Activated CD4-positive, CD25-positive, alpha-beta regulatory T cell treated with anti-CD3 and anti-CD28 coated beads, Interleukin-2, amount 50 U/mL, for 16 hours (primary cell): ENCODE data around the gene SDSL.

Experiments
- DNase-seq: peaks from one replicate; pipeline ENCODE4 v3.0.0-alpha.2; 2020; ENCODE audit warnings: low read depth, low spot score

Gene SDSL

GRCh38 chr12:113396828-113397496 is 25.2 kb upstream of the SDSL start:
- no peak for DNase-seq

GRCh38 chr12:113397497-113398197 is 24.5 kb upstream of the SDSL start:
- no peak for DNase-seq

GRCh38 chr12:113398346-113399290 is 23.6 kb upstream of the SDSL start:
- DNase-seq: no peak

GRCh38 chr12:113399490-113399889 is 22.7 kb upstream of the SDSL start:
- DNase-seq: no peak

- DNase-seq: no peak
Measured at GRCh38 chr12:113400362-113400761, 21.8 kb upstream of the SDSL start.

GRCh38 chr12:113401066-113402000 is 20.8 kb upstream of the SDSL start:
- DNase-seq: no peak

GRCh38 chr12:113402586-113403260 is 19.5 kb upstream of the SDSL start:
- DNase-seq: no peak

GRCh38 chr12:113403435-113404415 is 18.5 kb upstream of the SDSL start, which contains the start of gene SDS:
SDS (minus strand) TSS chr12:113403887; CDS start chr12:113399708, 4,179 bp downstream.
- DNase-seq: no peak

- DNase-seq: no peak
Measured at GRCh38 chr12:113405694-113406093, 16.5 kb upstream of the SDSL start.

- no peak for DNase-seq
Measured at GRCh38 chr12:113407931-113408600, 14.1 kb upstream of the SDSL start.

- no peak for DNase-seq
Measured at GRCh38 chr12:113408756-113409298, 13.4 kb upstream of the SDSL start.

GRCh38 chr12:113409462-113410124 is 12.6 kb upstream of the SDSL start:
- no peak for DNase-seq

GRCh38 chr12:113413488-113413939 is 8.7 kb upstream of the SDSL start:
- no peak for DNase-seq

GRCh38 chr12:113414519-113415038 is 7.6 kb upstream of the SDSL start:
- no peak for DNase-seq

- no peak for DNase-seq
Measured at GRCh38 chr12:113416091-113416754, 6.0 kb upstream of the SDSL start.

- DNase-seq: no peak
Measured at GRCh38 chr12:113418213-113418879, 3.8 kb upstream of the SDSL start.
